SIG-M5 treated with dmso at 0.1 percent for 504 hours (cell line): ENCODE measurements around the gene SURF6.

ENCODE experiments used
- DNase-seq: peaks from one replicate; lab custom pipeline; 2025; ENCODE audit not compliant: unreplicated experiment; lab: John Stamatoyannopoulos, UW

Gene SURF6

DNA sequence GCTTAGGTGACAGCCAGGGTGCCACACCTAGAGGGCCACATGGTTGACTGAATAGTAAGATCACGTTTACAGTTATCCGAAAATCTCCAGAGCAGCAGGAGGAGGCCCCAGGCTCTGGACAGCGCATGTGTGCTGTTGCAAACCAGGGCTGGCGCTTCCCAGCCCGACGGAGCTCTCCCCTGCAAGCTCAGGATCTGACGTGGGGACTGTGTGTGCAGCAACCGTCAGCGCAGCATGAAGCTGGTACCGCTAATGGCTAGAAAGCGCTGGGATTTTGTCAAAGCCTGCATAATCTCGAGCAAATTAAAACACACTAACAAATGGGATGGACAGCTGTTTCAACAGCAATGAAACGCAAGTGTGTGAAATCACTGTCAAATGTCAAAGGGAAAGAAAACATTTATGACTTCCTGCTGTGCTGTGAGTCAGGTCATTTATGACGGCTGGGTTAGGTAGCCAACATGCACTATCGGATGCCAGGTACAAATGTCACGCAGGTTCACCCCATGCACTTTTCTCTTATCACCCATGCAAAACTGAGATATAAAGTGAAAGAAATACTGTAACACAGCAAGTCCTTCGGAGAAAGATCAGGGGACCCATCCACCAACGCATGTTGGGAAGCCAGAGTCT lies 32.4 kb upstream of the SURF6 start:
- DNase-seq = no peak

DNA sequence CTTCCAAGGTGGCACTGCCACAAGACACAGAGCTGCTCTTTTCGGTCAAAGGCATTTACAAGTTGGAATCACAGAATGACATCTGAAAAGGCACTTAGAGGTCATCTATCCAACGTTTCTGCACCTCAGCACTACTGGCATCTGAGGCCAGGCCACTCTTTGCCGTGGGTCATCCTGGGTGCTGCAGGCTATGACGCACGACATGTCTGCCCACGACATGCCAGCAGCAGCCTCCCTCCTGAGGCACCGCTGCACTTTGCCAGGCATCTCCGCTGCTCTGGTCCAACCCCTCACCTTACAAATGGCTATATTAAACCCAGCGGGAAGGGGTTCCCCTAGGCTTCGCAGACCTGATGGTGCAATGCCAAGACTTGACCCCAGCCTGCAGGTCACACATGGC lies 31.8 kb upstream of the SURF6 start:
- no peak for DNase-seq

DNA sequence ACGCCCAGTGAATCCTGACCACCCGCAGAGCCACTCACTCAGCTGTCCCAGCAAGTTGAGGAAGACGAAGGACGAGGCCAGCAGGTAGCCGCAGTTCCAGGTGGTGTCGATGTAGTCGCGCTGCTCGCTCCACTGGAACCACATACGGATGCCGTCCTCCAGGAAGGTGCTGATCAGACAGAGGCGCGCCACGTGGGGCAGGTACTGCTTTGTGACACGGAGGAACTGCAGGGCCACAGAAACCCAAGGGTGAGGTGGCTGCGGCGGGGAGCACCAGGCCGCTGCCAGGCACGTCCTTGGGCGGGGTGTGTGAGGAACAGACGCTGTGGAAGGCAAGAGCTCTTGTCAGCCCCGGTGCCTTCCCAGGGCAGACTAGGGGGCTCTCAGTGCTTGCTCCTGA lies 31.2 kb upstream of the SURF6 start:
- DNase-seq = no peak

DNA sequence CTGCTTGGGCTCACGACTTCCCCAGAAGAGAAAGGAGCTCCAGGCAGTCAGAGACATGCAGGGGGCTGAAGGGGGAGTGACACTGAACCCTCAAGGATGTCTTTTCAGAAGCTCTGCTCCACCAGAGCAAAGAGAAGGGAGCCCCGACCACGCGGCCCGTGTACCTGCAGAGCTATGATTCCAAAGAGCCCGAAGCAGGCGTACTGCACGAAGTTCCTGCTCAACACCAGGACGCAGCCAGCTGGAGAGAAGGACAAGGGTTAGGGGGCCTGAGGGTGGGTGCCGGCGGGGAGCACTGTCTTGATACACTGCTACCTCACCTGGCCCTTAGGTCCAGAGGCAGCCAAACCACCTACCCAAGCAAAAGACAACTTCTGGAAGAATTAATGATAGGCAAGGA lies 30.4 kb upstream of the SURF6 start:
- no peak for DNase-seq

DNA sequence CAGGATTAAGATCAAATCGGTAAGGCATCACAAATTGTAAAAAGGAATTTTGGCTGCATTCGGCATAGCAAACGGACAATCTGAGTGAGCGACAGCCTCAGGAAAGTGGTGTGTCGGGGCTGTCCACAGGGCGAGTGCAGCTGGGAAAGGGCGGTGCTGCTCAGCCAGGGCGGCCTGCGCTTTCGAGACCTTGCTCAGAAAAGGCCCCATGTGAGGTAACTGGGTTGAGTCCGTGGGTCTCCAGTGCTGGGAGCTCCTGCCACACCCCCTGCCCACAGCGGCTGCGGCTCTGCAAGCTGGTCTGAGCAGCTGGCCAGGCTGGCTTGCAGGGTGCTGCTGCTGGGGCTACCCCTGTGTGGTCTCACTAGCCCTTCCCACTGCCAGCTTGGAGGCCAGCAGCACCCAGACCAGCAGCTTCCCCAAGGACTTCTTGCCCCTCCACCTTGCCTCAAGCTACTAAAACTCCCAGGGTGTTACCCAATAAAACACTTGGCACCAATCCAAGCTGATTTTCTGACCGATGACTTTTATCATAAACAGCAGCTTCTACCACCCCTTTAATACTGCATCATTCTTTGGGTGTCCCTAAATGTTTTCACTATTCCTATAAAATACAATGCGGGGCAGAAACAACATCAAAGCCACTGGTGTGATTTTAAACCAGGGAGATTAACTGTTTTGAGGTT lies 26.5 kb upstream of the SURF6 start:
- no peak for DNase-seq

DNA sequence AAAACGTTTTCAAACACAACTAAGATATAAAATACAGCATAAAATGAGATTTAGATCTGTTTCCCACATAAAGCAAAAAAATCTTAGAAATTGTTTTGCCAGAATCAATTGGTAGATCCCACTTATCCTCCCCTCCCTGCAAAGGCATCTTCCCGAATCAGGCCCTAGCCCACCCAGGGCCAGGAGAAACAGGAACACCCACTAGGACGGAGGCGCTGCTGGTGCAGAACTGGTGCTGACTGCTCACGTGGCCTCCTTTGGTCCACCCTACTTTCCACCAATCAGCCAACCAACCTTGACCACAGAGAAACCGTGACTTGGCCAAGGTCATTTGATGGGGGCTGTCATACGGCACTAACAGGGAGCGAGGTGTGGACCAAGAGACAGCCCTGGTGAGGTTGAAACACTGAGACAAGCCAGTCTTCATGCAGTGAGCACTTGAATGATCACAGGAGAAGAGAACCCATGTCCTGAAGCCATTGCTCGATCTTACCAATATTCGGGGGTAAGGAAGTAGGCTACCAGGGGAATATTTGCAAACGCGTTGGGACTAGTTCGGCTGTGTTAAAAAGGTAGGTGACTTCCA lies 25.6 kb upstream of the SURF6 start:
- DNase-seq = no peak

DNA sequence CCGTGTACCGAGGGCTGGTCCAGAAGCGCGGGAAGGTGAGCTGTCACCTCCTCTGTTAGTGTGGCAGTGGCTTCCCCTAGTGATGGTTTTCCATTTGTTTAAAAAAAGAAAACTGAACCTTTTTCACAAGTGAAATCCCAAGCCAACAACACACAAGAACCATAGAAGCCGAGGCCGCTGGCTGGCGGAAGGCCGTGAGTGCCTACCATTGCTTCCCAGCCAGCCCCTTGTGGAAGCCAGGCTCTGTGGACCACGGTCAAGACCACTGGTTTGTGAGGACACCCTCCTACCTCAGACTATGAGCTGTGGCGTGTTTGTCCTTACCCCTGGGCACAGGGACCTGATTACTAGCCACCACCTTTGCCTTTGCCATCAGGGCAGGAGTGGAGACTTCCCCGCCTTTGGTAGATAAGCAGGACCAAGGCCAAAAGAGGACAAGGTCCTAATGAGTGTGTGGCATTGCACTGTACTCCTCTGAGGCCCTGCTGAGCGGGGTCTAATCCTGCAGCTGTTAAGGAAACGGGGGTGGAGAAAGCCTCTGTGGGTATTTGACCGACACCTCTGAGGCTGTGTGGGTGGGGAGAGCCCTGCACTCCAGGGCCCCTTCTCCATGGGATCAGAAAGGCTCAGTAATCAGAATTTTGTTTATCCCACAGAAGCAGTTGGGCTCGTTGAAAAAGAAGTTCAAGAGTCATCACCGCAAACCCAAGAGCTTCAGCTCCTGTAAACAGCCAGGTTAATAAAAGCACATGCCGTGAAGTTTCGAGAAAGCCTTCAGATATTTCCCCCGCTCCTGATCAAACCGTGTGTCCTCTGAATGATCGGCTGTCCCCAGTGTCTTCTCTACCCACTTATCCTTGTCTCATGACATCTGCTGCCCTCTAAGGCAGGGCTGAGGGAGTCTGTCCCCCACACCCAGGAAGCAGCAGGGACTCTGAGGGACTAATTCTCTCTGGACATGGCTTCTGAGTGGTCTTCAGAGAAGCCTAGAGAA lies 24.7 kb upstream of the SURF6 start:
- DNase-seq = no peak

DNA sequence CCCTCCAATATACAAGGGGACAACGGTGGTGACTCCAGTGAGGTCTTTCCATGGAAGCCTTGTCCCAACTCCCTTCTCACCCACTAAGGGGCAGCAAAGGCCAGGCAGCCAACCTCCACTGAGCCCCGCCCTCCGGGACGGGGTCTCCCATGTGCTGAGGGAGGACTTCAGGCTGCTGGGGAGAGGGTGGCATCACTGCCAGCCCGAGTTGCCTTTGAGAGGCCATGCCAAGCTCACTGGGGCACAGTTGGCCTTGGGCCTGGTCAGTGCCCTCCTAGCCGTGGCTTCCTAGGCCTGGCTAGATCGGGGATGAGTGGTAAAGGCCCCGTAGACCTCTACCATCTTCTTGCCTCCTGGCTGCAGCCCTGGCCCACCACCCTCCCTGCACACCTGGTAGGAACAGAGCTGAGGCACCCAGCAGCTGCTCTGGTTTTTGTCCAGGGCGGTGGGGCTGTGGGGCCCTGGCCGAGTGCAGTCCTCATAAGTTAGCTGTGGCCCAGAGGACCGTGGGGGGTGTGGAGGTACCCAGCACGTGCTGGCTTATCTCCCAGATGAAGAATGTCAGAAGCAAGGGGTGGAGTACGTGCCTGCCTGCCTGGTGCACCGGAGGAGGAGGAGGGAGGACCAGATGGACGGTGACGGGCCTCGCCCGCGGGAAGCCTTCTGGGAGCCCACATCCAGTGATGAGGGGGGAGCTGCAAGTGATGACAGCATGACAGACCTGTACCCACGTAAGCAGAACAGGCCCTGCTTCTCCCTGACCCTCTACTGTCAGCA lies 23.6 kb upstream of the SURF6 start:
- DNase-seq = no peak

DNA sequence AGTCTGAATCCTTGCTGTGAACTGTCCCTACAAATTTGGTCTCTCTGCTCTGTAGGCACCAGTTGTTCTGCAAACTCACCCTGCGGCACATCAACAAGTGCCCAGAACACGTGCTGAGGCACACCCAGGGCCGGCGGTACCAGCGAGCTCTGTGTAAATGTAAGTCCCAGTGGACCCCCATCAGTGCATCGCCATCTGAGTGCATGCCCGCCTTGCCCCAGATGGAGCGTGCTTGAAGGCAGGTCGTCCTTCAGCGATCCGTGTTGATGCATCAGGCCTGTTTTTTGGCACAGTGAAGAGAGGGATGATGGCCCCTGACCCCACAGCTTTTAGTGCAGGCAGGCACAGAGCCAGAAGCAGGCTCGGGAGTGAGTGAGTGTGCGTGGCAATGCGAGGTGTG lies 21.7 kb upstream of the SURF6 start:
- no peak for DNase-seq

DNA sequence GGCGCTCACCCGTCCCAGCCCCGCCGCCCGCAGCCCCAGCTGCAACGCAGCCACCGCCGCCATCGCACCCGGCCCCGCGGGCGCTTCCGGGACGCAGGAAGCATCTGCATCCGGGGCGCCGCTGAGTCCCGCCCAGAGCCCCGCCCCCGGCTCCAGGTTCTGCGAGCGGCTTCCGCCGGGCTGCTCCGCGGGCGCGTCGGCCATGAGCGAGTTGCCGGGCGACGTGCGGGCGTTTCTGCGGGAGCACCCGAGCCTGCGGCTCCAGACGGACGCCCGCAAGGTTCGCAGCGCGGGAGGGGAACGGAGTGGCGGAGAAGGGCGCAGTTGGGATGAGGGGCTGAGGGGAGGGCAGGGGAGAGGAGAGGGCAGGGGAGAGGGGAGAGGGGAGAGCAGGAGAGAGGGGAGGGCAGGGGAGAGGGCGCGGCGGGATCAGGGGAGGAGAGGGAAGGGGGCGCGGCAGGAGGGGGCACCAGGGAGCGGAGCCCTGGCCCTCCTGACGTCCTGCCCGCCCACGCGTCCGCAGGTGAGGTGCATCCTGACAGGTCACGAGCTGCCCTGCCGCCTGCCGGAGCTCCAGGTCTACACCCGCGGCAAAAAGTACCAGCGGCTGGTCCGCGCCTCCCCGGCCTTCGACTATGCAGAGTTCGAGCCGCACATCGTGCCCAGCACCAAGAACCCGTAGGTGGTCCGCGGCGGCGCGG lies 20.6 kb upstream of the SURF6 start, which contains the start of the genes SURF1 and SURF2:
Gene SURF1 (minus strand): TSS at position 97 of the 701 bp plus-strand sequence. CDS start 34 bp downstream, at position 63.
Gene SURF2 (plus strand): TSS at position 160 of the 701 bp plus-strand sequence. CDS start 43 bp downstream, at position 203.
- peak; percentile 73 for DNase-seq

DNA sequence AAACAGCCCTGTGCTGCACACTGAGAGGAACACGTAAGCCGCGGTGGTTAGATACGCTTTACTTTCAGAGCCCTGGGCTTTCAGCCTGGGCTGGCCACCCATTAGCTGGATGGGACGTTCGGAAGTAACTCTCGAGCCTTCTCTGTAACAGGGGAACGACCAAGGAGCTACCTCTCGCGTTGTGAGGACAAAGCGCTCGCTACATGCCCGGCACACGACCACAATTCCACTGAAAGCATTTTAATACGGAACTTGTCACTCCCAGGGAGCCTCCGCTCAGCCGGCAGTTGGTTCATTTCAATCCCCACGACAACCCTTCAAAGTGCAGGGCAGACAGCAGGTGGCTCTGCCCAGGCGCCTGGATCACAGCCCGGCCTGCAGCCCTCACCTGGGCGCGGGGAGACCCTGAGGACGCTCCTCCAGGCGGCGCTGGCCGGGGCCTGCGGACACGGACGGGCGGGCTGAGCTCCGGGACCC lies 19.9 kb upstream of the SURF6 start:
- no peak for DNase-seq

DNA sequence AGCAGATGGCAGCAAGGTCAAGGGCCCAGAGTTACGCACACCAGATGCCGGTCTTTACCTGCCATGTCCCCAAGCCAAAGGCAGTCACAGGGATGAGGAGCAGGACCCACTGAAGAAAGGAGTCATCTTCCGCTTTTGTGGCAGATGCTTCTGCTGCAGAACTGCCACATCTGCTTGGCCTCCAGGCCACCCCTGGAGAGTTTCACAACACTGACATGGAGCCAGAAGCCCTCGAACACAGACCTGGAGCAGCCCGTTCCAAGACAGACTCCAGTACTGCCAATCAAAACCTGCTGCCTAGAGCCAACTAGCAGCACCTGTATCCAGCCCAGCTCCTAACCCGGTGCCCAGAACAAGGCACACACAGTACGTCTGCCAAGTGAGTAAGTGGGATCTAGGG lies 18.8 kb upstream of the SURF6 start:
- DNase-seq = peak; percentile 87

DNA sequence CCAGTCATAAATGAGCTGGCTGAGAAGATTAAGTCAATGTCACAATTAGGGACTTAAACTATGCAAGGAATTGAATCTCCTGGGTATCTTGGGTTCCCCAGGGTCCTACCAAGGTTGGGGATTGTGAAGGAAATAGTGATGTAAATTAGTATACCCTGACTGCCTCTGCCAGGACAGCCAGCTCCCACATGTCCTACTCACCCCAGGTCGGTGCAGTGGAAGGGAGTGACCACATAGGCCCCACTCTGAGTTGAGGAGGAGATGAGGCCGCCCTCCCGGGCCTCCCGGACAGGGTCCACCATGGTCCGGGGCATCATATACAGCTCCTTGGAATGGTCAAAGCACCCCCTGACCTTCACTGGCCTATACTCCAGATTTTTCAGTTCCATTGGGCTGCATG lies 17.6 kb upstream of the SURF6 start:
- DNase-seq = no peak

DNA sequence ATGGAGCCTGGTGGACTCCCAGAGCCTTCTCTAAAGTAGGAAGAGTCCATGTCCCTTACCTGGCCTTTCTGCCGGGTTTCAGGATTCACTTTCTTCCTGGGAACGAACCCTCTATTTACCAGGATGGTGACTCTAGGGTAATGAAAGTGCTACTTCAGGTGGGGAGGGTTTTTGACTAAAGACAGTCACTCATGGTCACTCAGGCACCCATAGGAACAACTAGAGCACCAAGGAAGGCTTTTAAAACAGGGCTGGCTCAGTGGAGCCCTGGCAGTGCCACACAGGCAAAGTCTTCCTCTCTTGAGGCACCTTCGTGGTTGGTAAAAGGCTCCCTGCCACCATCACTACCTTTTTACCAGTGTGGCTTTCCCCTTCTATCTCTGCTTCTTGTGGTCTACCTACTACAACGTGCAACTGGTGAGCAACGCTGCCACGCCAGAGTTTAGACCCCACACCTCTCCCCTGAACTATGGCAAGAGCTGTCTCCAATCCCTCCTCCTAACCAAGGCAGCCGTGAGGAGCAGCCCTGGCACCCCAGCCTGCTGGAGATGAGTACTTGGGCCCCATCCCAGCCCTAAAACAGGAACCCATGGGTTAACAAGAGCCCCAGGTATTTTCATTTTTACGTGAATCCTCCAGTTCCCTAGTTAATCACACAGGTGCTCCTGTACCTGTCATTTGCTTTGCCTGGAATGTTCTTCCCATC lies 16.8 kb upstream of the SURF6 start:
- DNase-seq = no peak

DNA sequence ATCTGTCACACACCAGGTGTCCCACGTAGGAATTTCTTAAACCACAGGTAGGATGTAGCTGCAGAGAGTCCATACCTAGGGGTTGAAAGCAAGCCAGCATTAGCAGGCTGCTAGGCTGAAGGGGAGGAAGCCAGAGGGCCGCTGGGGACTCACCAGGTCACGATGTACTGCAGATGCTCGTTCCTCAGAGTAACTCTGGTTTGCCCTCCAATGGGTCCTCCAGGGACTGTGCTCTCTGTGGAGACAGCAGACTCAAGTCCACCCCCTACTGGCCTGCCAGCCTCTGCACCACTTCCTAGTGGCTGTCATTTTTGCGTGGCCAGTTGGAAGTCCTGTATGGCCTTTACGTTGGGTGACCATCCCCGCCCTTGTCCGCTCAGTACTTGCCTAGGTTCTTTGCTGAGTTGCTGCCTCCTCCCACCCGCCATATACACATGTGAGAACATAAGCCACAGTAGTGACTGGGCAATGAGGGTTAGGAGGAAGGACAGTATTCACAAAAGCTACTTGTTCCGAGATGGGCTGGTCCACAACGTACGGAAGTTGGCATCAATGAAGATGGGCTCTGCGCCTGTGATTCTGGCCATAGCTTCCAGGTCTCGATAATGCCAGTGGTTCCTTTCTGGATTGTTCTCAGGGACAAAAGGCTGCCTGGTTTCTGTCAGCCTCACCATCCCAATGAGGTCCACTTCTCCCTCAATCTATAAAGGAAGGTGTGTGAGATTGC lies 16.1 kb upstream of the SURF6 start:
- DNase-seq = peak; percentile 64

DNA sequence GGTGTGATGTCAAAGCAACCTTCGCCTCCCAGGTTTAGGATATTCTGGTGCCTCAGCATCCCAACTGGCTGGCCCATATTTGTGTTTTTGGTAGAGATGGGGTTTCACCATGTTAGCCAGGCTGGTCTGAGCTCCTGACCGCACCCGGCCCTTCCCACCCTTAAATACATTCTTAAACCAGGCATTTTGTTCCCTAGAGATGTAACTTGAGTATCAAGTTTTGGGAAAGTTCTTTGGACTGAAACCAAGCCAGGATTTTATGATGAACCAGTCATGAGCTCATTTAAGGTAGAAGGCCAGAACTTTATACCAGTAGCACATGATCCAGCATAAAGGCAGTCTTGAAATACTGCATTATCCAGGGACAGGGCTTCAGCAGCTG lies 15.5 kb upstream of the SURF6 start:
- DNase-seq = no peak

DNA sequence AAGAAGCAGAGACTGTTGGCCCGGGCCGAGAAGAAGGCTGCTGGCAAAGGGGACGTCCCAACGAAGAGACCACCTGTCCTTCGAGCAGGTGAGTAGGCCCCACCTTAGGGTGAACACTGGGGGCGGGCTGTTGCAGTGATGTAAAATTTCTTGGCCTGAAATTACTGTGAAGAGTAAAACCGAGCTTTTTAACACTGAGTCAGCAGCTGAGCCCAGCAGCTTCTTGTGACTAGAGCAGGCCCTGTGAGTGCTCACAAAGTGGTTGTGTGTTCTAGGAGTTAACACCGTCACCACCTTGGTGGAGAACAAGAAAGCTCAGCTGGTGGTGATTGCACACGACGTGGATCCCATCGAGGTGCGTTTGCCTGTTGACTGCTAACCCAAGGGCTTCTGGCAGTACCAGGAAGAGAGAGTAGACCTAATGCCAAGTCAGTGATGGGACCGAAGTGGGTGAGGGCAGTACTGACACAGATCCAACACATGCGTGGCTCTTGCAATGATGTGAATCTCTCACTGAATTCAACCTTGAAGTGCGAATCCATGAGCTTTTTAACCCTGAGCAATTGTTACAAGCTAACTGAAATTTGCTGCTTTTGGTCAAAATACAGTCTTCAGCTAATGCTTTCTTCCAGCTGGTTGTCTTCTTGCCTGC lies 14.1 kb upstream of the SURF6 start:
- DNase-seq = no peak
